Kidney (tissue), 14 donors: ENCODE measurements around the gene CRTAC1. TPM values are rescaled to one million over a fixed set of nuclear protein-coding genes. Genes with fewer than 3 reads are reported as not detected.

ENCODE experiments used
- DNase-seq, 5 donors: peaks; one replicate each; pipeline ENCODE4 v3.0.0-alpha.2; 2013 to 2020
- FAIRE-seq: peaks from 2 replicates; lab custom pipeline; 2012; peaks lifted over from hg19 to GRCh38; lab: Jason Lieb, UNC
- H3K27ac ChIP-seq, 2 donors: one replicate each; pipeline ENCODE4 v1.7.0; 2013; ENCODE audit warnings: low read depth in 2 of 2, low read length in 2 of 2, inconsistent platforms in 1 of 2
- H3K27me3 ChIP-seq: one replicate; pipeline ENCODE4 v1.7.1; 2013; ENCODE audit warnings: low read length, inconsistent platforms; ENCODE audit not compliant: control insufficient read depth, insufficient read depth
- H3K36me3 ChIP-seq, 3 donors: one replicate each; pipeline versions ENCODE4 v1.7.0 to v1.7.1; 2013; ENCODE audit warnings: low read length in 3 of 3, control low read depth in 1 of 3, inconsistent platforms in 1 of 3; ENCODE audit not compliant: insufficient read depth in 3 of 3, control insufficient read depth in 2 of 3
- H3K4me1 ChIP-seq, 3 donors: one replicate each; pipeline versions ENCODE4 v1.7.0 to v1.7.1; 2013; ENCODE audit warnings: low read length in 3 of 3, inconsistent platforms in 1 of 3, low read depth in 1 of 3; ENCODE audit not compliant: control insufficient read depth in 2 of 3, insufficient read depth in 2 of 3
- H3K4me3 ChIP-seq, 3 donors: one replicate each; pipeline versions ENCODE4 v1.7.0 to v1.8.1; 2013; ENCODE audit warnings: low read length in 3 of 3, control low read depth in 1 of 3, inconsistent platforms in 1 of 3
- H3K9ac ChIP-seq, 3 donors: one replicate each; pipeline versions ENCODE4 v1.7.0 to v1.7.1; 2013; ENCODE audit warnings: low read length in 3 of 3, control low read depth in 1 of 3, inconsistent platforms in 1 of 3
- H3K9me3 ChIP-seq, 3 donors: one replicate each; pipeline versions ENCODE4 v1.7.0 to v1.7.1; 2013; ENCODE audit warnings: low read length in 3 of 3, control low read depth in 1 of 3, inconsistent platforms in 1 of 3; ENCODE audit not compliant: control insufficient read depth in 2 of 3, insufficient read depth in 1 of 3
- intact Hi-C: fragments of 100-400 bp; cut with DNase I; formaldehyde crosslinking; loops from one replicate; pipeline ENCODE4 v1.11.1; 2022
- polyA plus RNA-seq: library from polyadenylated mRNA; stranded (reverse); fragments of 350-450 nt; fragmentation: Illumina TruSeq; extraction: RNeasy Lipid Tissue Mini Kit (QIAGEN cat#74804); gene quantifications from one replicate; pipeline ENCODE4 v1.2.3, GENCODE V29; 2014; ENCODE audit warnings: low read depth, low replicate concordance; ENCODE audit not compliant: insufficient read depth
- total RNA-seq: library from RNA; stranded (reverse); fragmentation: NEBNext Ultra II Directional; extraction: Animal tissue kit (Norgen Biotek cat#: 25700); gene quantifications from one replicate; pipeline ENCODE4 v1.2.1, GENCODE V29; 2021
- TF ChIP-seq, protein P1 (sequence below): IDR thresholded peaks from 3 replicates; pipeline ENCODE4 v1.5.1; 2012; ENCODE audit warnings: mild to moderate bottlenecking, moderate library complexity, borderline replicate concordance; ENCODE audit not compliant: insufficient read depth; ENCODE audit errors: extremely low read depth
- donor health status: control.
- donor health status: control.
- donor health status: control.
- donor health status: control.
- donor health status: control.
- donor health status: DM: yes; HTN: yes; CAD: no.
- donor health status: Normal renal cell carcinoma (clear cell type).

The CRTAC1 gene
- total and polyA plus RNA-seq, 2 donors from 2014 or later: 6.1 to 7.2 TPM

DNA sequence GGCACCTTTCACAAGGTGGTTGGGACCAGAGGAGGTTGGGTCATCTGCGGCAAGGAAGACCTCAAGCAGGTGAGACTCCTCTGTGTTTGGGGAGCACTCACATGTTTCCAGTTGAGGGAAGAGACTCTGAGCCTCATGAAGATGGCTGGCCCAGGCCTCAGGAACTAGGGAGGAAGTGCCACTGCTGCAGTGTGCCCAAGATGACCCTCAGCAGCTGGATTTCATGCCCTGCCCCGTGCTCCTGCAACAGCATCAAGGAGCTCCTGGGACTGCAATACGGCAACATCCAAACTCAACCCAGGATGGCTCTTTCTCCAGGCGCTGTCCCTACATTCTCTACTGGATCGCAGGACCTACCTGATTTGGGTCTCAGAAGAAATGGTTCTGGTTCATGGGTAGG, 106.9 kb downstream of the CRTAC1 start:
- Histone ChIP-seq H3K36me3 (no peaks in the 10 kb centered on the region), H3K27ac (no peak overlapping the region), H3K4me1 (no peaks in the 10 kb centered on the region), H3K9ac (no peak overlapping the region), H3K4me3 (no peak overlapping the region), H3K27me3 (no peaks in the 10 kb centered on the region), H3K9me3 (no peaks in the 10 kb centered on the region)
- TF ChIP-seq, protein P1, sequence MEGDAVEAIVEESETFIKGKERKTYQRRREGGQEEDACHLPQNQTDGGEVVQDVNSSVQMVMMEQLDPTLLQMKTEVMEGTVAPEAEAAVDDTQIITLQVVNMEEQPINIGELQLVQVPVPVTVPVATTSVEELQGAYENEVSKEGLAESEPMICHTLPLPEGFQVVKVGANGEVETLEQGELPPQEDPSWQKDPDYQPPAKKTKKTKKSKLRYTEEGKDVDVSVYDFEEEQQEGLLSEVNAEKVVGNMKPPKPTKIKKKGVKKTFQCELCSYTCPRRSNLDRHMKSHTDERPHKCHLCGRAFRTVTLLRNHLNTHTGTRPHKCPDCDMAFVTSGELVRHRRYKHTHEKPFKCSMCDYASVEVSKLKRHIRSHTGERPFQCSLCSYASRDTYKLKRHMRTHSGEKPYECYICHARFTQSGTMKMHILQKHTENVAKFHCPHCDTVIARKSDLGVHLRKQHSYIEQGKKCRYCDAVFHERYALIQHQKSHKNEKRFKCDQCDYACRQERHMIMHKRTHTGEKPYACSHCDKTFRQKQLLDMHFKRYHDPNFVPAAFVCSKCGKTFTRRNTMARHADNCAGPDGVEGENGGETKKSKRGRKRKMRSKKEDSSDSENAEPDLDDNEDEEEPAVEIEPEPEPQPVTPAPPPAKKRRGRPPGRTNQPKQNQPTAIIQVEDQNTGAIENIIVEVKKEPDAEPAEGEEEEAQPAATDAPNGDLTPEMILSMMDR: no peak
- no peak for FAIRE-seq
- DNase-seq: no peak
- intact Hi-C loops: no loop called here

DNA sequence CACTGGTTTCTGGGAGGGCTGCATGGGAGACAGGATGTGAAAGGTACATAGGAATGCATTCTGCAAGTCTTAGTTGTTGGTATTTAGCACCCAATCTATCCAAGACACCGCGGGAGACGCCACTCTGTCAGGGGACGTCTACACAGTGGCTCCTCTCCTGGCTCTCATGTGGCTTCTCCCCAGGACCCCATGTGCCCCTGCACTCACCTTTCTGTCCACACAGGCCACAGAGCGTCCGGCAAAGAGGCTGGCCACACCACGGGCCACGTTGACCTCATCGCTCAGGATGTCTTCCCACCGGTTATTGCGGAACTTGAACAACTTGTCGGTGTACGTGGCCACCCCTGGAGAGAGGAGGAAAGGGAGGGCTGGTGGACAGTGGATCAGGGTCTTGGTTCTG, 107.4 kb downstream of the CRTAC1 start:
- DNase-seq (no peak), FAIRE-seq (no peak)
- Histone ChIP-seq H3K4me1 (no peaks in the 10 kb centered on the region), H3K4me3 (no peak overlapping the region), H3K27me3 (no peaks in the 10 kb centered on the region), H3K36me3 (no peaks in the 10 kb centered on the region), H3K9me3 (no peaks in the 10 kb centered on the region), H3K9ac (no peak overlapping the region), H3K27ac (no peak overlapping the region)
- TF ChIP-seq, protein P1: no peak
- intact Hi-C loops: no loop called here

DNA sequence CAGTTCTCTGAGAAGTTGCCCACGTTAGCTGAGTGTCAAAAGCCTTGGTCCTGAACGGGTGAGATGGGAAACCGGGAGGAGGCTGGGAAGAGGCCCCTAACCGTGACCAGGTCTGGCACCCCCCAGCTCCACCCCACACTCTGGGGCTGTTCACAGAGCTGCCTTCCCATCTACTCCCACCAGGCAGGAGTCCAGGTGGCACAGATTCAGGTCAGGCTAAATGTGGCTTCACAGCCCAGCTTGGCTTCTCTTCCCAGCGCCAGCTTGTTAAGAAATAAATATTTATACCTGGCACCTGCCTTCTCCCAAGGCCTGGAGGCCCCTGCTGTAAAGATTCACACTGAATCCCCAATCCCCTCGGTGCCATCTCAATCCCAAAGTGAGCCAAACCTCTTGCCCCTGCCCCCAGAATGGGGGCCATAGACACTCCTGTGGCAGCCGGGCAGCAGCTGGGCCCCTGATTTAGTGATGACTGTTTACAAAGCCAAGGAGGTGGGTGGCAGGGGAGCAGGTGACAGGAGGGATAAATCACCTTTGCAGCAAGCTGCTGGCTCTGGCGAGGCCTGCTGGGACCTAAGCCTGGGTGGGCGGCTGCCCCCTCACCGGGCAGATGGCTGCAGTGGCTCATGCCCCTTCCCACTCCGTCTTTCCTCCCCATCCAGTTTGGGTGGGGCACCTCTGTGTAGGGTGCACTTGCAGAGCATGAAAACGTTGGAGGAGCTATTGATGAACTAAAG, 108.2 kb downstream of the CRTAC1 start:
- Histone ChIP-seq H3K4me3 (no peak overlapping the region), H3K4me1 (no peaks in the 10 kb centered on the region), H3K36me3 (no peaks in the 10 kb centered on the region), H3K27ac (no peak overlapping the region), H3K27me3 (no peaks in the 10 kb centered on the region), H3K9me3 (no peaks in the 10 kb centered on the region), H3K9ac (no peak overlapping the region)
- TF ChIP-seq, protein P1: no peak
- peak in 2 of 5 donors; percentile 34 to 52 for DNase-seq
- intact Hi-C loops: no loop called here
- FAIRE-seq: no peak
